Measurements from ENCODE around the gene NCK2.

Gene NCK2

DNA sequence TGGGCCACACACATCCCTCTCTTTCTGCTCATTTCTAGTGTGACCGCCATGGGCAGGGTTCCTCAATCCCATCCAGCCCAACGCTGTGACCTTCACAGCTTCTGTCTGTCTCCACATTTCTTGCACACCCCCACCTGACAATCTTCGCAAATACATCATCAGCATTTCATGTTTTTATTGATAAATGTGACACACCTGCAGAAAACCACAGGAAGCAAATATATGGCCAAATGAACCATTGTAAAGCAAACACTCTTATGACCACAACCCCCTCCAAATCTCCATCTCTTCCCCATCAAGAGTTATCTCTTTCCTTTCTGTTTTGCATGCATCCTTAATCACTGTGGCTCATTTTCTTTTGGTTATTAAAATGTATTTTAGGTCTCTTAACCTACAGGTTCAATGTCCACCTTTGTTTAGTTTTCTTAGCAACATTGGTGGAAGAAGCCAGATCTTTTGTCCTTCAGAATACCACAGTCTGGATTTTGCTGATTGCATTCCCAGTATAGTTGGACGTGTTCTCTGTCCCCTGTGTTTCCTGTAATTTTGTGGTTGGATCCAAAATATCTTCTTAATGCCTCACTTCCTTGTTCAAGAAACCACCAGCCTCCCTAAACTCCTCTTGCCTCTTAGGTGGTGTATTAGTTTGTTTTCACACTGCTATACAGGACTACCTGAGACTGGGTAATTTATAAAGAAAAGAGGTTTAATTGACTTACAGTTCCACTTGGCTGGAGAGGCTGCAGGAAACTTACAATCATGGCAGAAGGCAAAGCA lies 9.8 kb upstream of the NCK2 start:
- DNase-seq (ENCODE audit: insufficient read length, low spot score) (no peak), FAIRE-seq (no peak)

- no peak for DNase-seq (ENCODE audit: insufficient read length, low spot score)
- no peak for FAIRE-seq
These were observed 8.6 kb upstream of the NCK2 start for GRCh38 chr2:105736145-105736544.

- DNase-seq (ENCODE audit: insufficient read length, low spot score) (no peak), FAIRE-seq (no peak)
These were observed 6.6 kb upstream of the NCK2 start for GRCh38 chr2:105737980-105738657.

DNA sequence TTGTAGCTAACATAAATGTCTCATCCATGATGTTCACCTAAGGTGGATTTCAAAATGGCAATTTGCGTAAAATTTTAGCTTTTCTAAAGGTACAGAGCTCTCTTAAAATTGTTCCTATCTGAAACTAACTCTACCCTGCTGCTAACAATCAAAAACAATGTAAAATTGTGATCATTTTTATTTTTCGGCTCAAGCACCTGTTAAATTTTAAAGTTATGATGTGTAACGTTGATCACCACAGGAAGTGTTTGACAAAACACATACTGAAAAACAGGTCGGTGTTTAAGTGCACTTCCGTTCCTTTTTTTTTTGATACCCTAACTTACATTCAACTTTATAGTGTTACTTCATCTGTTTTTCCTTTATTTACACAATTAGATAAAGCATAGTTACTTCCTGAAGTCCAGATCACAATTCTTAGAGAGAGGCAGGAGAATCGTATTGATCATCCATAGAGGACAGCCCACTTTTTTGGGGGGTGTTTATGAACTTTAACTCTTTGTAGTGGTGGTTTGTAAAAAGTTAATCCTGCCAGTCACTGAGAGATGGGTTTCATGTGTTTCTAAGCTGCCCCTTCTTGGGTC lies 6.0 kb upstream of the NCK2 start:
- no peak for DNase-seq (ENCODE audit: insufficient read length, low spot score)
- FAIRE-seq, result peak; percentile 75

- DNase-seq (ENCODE audit: insufficient read length, low spot score) (no peak), FAIRE-seq (no peak)
These were observed 5.3 kb upstream of the NCK2 start for GRCh38 chr2:105739426-105739825.

- FAIRE-seq (no peak), DNase-seq (ENCODE audit: insufficient read length, low spot score) (no peak)
These were observed 4.7 kb upstream of the NCK2 start for GRCh38 chr2:105739944-105740530.

DNA sequence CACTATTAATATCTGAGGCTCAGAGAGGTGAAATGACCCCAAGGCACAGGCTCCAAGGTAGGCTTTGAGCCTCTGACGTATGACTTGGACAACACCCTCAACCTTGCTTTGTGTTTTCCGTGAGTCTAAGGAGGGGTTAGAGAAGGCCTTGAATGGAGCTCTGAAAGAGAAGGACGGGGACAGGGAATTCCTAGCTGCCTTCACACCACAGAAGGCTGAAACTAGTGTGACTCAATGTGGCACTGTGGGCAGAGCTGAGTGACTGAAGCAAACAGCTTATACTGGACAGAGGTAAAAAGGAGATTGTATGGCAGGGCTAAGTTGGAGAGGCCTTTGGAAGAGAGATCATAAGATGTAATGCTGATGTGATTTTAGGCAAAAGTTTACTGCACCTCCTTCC lies 3.5 kb upstream of the NCK2 start:
- DNase-seq (ENCODE audit: insufficient read length, low spot score) (no peak), FAIRE-seq (no peak)

- FAIRE-seq (no peak), DNase-seq (ENCODE audit: insufficient read length, low spot score) (no peak)
These were observed 3.1 kb upstream of the NCK2 start for GRCh38 chr2:105741617-105742016.

- DNase-seq (ENCODE audit: insufficient read length, low spot score), result peak; percentile 77
- FAIRE-seq, result peak; percentile 40
These were observed 412 bp upstream of the NCK2 start for GRCh38 chr2:105744091-105744908.

GRCh38 chr2:105746177-105747080 lies 1.7 kb downstream of the NCK2 start:
- FAIRE-seq, result peak; percentile 95
- DNase-seq (ENCODE audit: insufficient read length, low spot score), result peak; percentile 66

- DNase-seq (ENCODE audit: insufficient read length, low spot score) (no peak), FAIRE-seq (no peak)
These were observed 2.7 kb downstream of the NCK2 start for GRCh38 chr2:105747254-105747894.

DNA sequence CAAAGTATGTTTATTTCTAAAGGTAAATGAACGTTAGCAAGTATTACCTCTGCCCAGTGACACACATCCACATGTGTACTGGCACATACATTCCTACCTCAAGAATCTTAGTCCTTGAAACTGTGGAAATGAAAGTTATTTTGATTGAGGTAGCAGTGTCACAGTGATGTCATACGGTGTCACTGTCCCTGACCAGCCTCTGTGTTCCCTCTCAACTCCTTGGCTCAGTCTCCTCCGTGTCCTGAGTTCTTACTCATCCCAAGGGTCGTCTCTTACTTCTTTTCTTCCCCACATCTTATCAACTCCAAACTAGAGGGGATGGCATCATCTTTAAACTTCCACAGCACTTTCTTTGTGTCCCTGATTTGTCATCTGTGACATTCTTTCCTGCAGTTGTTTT lies 3.3 kb downstream of the NCK2 start:
- DNase-seq (ENCODE audit: insufficient read length, low spot score) (no peak), FAIRE-seq (no peak)

GRCh38 chr2:105748566-105748965 lies 3.9 kb downstream of the NCK2 start:
- DNase-seq (ENCODE audit: insufficient read length, low spot score), result no peak
- no peak for FAIRE-seq

DNA sequence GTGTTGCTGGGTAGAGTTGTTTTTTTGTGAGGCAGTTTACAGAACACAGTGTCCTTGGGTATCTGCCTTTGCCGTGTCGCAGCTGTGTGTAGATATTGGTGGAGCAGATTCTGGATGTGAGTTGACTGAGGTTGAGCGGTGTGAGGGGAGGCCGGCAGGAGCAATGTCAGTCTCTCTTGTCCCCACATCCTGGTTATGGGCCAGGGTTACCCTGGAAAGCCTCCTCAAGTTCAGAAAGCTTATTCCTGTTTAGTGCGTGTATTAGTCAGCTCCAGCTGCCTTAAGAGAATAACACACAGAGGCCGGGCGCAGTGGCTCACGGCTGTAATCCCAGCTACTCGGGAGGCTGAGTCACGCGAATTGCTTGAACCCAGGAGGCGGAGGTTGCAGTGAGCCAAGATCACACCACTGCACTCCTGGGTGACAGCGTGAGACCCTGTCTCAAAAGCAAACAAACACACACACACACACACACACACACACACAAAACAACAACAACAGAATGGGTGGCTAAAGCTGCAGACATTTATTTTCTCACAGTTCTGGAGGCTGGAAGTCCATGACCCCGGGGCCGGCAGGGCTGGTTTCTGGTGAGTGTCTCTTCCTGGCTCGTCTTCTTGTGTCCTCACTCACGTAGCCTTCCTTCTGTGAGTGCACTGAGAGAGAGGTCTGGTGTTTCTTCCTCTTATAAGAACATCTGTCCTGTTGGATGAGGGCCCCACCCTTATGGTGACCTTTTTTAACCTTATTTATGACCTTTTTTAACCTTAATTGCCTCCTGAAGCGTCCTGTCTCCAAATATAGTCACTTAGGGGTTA lies 5.1 kb downstream of the NCK2 start:
- FAIRE-seq, result no peak
- no peak for DNase-seq (ENCODE audit: insufficient read length, low spot score)

GRCh38 chr2:105750735-105751134 lies 6.0 kb downstream of the NCK2 start:
- FAIRE-seq, result no peak
- DNase-seq (ENCODE audit: insufficient read length, low spot score), result no peak

GRCh38 chr2:105751272-105751671 lies 6.6 kb downstream of the NCK2 start:
- DNase-seq (ENCODE audit: insufficient read length, low spot score) (no peak), FAIRE-seq (peak; percentile 23)

- DNase-seq (ENCODE audit: insufficient read length, low spot score) (no peak), FAIRE-seq (peak; percentile 75)
These were observed 8.1 kb downstream of the NCK2 start for GRCh38 chr2:105752691-105753358.

GRCh38 chr2:105753380-105753779 lies 8.7 kb downstream of the NCK2 start:
- DNase-seq (ENCODE audit: insufficient read length, low spot score) (no peak), FAIRE-seq (no peak)

Measured in GM19239 (cell line).